Natural killer cell treated with Interleukin-12 subunit alpha and Interleukin-12 subunit beta and Interleukin-15 and Interleukin-18, amount 100 ng/mL, for 72 hours (primary cell): ENCODE results near the gene PTPN3. TPM values are rescaled to one million over a fixed set of nuclear protein-coding genes. Genes with fewer than 3 reads are reported as not detected.
"Not testable (repeated sequence)": the region's sequence is repeated elsewhere in the genome, so short reads cannot be mapped to it uniquely, and the experiment has no call there.

Experiments used
- ATAC-seq, 2 donors: fragments of 150-1000 bp; cut with Tn5 transposase in 1 of 2; sonication (Bioruptor Pico), chemical (Tn5 transposase) in 1 of 2; 2 replicates each; pipeline ENCODE4 v1.10.0; 2021
- DNase-seq: peaks from one replicate; pipeline ENCODE4 v3.0.0; 2022; ENCODE audit warnings: low spot score
- H3K27ac Mint-ChIP-seq, 2 donors: 1 replicate in 1 of 2; 2 replicates in 1 of 2; pipeline ENCODE4 v1.8.0; 2022; ENCODE audit warnings: mixed read lengths in 2 of 2, mild to moderate bottlenecking in 1 of 2, moderate library complexity in 1 of 2
- H3K27me3 Mint-ChIP-seq, 2 donors: 1 replicate in 1 of 2; 2 replicates in 1 of 2; pipeline ENCODE4 v1.8.0; 2022; ENCODE audit warnings: mixed read lengths in 2 of 2
- H3K36me3 Mint-ChIP-seq: one replicate; pipeline ENCODE4 v1.8.0; 2022; ENCODE audit warnings: mixed read lengths
- H3K4me1 Mint-ChIP-seq, 2 donors: 1 replicate in 1 of 2; 2 replicates in 1 of 2; pipeline ENCODE4 v1.8.0; 2022; ENCODE audit warnings: low read depth in 2 of 2, mixed read lengths in 2 of 2, mild to moderate bottlenecking in 1 of 2
- H3K4me3 Mint-ChIP-seq: one replicate; pipeline ENCODE4 v1.8.0; 2022; ENCODE audit warnings: mixed read lengths
- H3K9me3 Mint-ChIP-seq: 2 replicates; pipeline ENCODE4 v1.8.0; 2022; ENCODE audit warnings: mixed read lengths
- total RNA-seq, 2 donors: library from RNA; stranded (reverse); gene quantifications; one replicate each; pipeline ENCODE4 v1.2.3, GENCODE V29; 2022

The PTPN3 gene
- under 1 TPM; 0.12 to 0.81 TPM for total RNA-seq

- peaks cover 33 to 49% of the 10 kb centered on the region in 2 donors for H3K27me3 Mint-ChIP-seq
- no peak for ATAC-seq
These were observed at the start of gene PTPN3 for GRCh38 chr9:109498195-109499092. Gene PTPN3, minus strand, starts transcription at chr9:109498307. Its CDS starts 34,873 bp downstream, at chr9:109463434.

DNA sequence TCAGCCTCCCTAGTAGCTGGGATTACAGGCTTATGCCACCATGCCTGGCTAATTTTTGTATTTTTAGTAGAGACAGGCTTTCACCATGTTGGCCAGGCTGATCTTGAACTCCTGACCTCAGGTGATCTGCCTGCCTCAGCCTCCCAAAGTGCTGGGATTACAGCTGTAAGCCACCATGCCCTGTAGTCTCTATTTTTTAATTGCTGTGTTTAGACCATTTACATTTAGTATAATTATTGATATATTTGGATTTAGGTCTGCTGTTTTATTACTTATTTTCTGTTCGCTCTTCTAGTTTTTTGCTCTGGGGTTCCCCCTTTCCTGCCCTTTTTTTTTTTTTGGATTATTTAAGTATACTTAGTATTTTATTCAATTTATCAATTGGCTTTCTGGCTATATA, 46.8 kb upstream of the PTPN3 start:
- H3K4me1 Mint-ChIP-seq, H3K27me3 Mint-ChIP-seq, H3K4me3 Mint-ChIP-seq, H3K27ac Mint-ChIP-seq, H3K36me3 Mint-ChIP-seq, H3K9me3 Mint-ChIP-seq, ATAC-seq, DNase-seq: not testable (repeated sequence)

More at GRCh38 chr9:109498195-109499092, at the start of gene PTPN3:
- H3K9me3 Mint-ChIP-seq = no peaks in the 10 kb centered on the region
- peaks cover 8% of the 10 kb centered on the region for H3K36me3 Mint-ChIP-seq
- no peak for DNase-seq
- H3K4me1 Mint-ChIP-seq = peaks cover 0 to 6% of the 10 kb centered on the region in 2 donors
- no peak within 1 kb of the TSS for H3K4me3 Mint-ChIP-seq
- no peak within 1 kb of the TSS for H3K27ac Mint-ChIP-seq

DNA sequence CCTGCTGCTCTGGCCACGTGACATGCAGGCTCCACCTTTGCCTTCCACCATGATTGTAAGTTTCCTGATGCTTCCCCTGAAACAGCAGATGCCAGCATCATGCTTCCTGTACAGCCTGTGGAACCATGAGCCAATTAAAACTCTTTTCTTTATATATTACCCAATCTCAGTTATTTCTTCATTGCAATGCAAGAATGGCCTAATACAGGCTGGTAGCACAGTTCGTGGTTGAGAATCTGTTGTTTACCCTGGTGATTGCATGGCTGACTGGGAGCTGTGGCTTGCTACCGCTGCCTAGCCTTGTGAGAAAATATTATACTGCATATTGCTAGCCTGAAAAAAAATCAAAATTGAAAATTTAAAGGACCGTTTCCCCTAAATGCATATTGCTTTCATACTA, 44.8 kb upstream of the PTPN3 start:
- Mint-ChIP-seq H3K36me3 (peaks cover 6% of the 10 kb centered on the region), H3K27ac (no peak overlapping the region), H3K4me1 (no peaks in the 10 kb centered on the region), H3K4me3 (no peak overlapping the region), H3K27me3 (peaks cover 3 to 9% of the 10 kb centered on the region in 2 donors), H3K9me3 (peaks cover 3% of the 10 kb centered on the region)
- ATAC-seq (no peak), DNase-seq (no peak)

GRCh38 chr9:109538346-109538745, 40.2 kb upstream of the PTPN3 start:
- H3K4me3 Mint-ChIP-seq = no peak overlapping the region
- no peak for DNase-seq
- H3K27ac Mint-ChIP-seq = no peak overlapping the region
- peaks cover 9 to 29% of the 10 kb centered on the region in 2 donors for H3K27me3 Mint-ChIP-seq
- no peak for ATAC-seq
- no peaks in the 10 kb centered on the region for H3K36me3 Mint-ChIP-seq
- no peaks in the 10 kb centered on the region for H3K4me1 Mint-ChIP-seq
- H3K9me3 Mint-ChIP-seq = no peaks in the 10 kb centered on the region

GRCh38 chr9:109537288-109537687, 39.2 kb upstream of the PTPN3 start:
- Mint-ChIP-seq H3K9me3 (no peaks in the 10 kb centered on the region), H3K27ac (no peak overlapping the region), H3K4me1 (no peaks in the 10 kb centered on the region), H3K36me3 (no peaks in the 10 kb centered on the region), H3K4me3 (no peak overlapping the region), H3K27me3 (peaks cover 9 to 29% of the 10 kb centered on the region in 2 donors)
- no peak for ATAC-seq
- no peak for DNase-seq

- Mint-ChIP-seq H3K27me3 (peaks cover 9 to 29% of the 10 kb centered on the region in 2 donors), H3K9me3 (no peaks in the 10 kb centered on the region), H3K36me3 (no peaks in the 10 kb centered on the region), H3K27ac (no peak overlapping the region), H3K4me3 (no peak overlapping the region), H3K4me1 (no peaks in the 10 kb centered on the region)
- ATAC-seq (no peak), DNase-seq (no peak)
These were observed 38.8 kb upstream of the PTPN3 start for GRCh38 chr9:109536859-109537258.

DNA sequence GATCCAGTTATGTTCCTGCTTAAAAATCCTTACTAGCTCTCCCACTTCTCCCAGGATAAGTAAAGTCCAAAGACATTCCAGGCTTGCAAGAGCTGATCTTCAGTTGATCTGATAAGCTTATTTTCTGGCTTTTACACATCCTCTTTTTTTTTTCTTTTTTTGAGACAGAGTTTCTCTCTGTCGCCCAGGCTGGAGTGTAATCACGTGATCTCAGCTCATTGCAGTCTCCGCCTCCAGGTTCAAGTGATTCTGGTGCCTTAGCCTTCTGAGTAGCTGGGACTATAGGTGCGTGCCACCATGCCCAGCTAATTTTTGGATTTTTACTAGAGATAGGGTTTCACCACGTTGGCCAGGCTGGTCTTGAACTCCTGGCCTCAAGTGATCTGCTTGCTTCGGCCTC, 37.3 kb upstream of the PTPN3 start:
- no peak for DNase-seq
- no peak overlapping the region for H3K27ac Mint-ChIP-seq
- no peaks in the 10 kb centered on the region for H3K9me3 Mint-ChIP-seq
- H3K4me1 Mint-ChIP-seq = no peaks in the 10 kb centered on the region
- no peaks in the 10 kb centered on the region for H3K36me3 Mint-ChIP-seq
- H3K27me3 Mint-ChIP-seq = peaks cover 9 to 31% of the 10 kb centered on the region in 2 donors
- H3K4me3 Mint-ChIP-seq = no peak overlapping the region
- no peak for ATAC-seq

- Mint-ChIP-seq H3K4me3 (no peak overlapping the region), H3K4me1 (no peaks in the 10 kb centered on the region), H3K36me3 (no peaks in the 10 kb centered on the region), H3K27ac (no peak overlapping the region), H3K27me3 (peaks cover 6 to 28% of the 10 kb centered on the region in 2 donors), H3K9me3 (peaks cover 3% of the 10 kb centered on the region)
- ATAC-seq (no peak), DNase-seq (no peak)
These were observed 36.0 kb upstream of the PTPN3 start for GRCh38 chr9:109534151-109534550.

- H3K27ac Mint-ChIP-seq, H3K4me1 Mint-ChIP-seq, ATAC-seq, H3K4me3 Mint-ChIP-seq, DNase-seq, H3K36me3 Mint-ChIP-seq, H3K9me3 Mint-ChIP-seq: not testable (repeated sequence)
- peaks cover 6 to 26% of the 10 kb centered on the region in 2 donors for H3K27me3 Mint-ChIP-seq
These were observed 34.5 kb upstream of the PTPN3 start for GRCh38 chr9:109532652-109533051.

DNA sequence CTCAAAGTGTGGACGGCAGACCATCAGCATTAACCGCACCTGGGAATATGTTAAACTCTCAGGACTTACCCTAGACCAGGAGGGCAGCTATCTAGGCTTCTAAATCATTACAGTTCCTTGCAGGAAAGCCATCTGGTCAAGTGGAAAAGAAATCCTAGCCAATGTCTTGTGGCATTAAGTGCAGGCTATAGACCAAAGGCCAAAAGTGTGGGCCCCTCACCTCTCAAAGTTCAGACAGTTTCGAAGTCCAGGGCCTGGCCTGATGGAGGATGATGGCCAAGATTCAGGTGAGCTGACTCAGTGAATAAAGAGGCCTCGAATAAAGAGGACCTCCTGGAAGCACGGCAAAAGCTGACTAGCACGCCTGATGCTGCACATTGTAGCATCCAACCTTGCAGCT, 24.0 kb upstream of the PTPN3 start:
- Mint-ChIP-seq H3K4me1 (no peaks in the 10 kb centered on the region), H3K27ac (no peak overlapping the region), H3K27me3 (peaks cover 0 to 10% of the 10 kb centered on the region in 2 donors), H3K4me3 (no peak overlapping the region), H3K9me3 (no peaks in the 10 kb centered on the region), H3K36me3 (no peaks in the 10 kb centered on the region)
- ATAC-seq (no peak), DNase-seq (no peak)

DNA sequence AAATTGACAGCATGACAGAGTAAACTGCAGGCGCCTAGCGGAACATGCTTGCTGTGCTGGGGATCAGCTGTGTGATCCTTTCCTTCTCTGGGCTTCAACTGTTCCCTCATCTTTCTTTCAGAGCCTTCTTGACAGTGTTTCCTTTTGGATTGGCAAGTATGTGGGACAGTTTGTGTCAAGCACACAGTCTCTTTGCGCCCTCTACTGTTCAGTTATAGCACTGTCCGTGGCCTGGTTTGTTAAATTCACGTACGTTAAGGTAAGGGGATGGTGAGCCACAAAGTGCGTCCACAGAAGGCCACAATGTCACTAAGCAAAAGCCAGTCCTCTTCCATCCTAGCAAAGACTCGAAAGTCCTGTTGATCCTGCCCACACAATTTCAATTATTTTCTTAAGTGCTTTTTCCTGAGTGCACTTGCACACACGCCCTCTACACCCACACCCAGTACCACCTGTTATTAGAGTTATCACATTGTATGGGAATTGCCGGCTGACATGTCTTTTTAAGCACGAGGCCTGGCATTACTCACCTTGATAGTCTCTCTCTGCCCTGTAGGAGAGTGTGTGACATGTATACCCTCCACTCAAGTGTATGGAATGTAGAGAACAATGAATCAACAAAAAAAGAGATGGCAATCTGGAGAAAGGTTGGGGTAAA, 22.5 kb upstream of the PTPN3 start:
- H3K36me3 Mint-ChIP-seq = no peaks in the 10 kb centered on the region
- H3K9me3 Mint-ChIP-seq = no peaks in the 10 kb centered on the region
- H3K27ac Mint-ChIP-seq = no peak overlapping the region
- DNase-seq (no peak), ATAC-seq (peak; percentile 29 to 49)
- no peak overlapping the region for H3K4me3 Mint-ChIP-seq
- peaks cover 11 to 14% of the 10 kb centered on the region in 2 donors for H3K27me3 Mint-ChIP-seq
- H3K4me1 Mint-ChIP-seq = no peaks in the 10 kb centered on the region

DNA sequence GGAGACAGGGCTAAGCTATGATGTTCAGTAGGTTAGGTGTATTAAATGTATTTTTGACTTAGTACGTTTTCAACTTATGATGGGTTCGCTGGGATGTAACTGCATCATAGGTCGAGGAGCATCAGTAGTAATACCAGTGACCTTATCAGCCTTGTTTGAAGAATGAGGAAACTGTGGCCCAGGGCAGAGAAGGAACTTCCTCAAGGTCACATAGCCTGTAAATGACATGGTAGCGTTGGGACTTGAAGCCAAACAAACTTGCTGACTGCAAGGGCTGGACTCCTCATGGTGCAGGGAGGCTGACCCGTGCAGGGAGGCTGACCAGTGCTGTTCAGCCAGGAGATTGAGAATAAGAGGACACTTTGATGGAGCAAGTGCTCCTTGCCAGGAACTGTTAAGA, 21.3 kb upstream of the PTPN3 start:
- Mint-ChIP-seq H3K4me3 (no peak overlapping the region), H3K36me3 (no peaks in the 10 kb centered on the region), H3K27me3 (peaks cover 11 to 14% of the 10 kb centered on the region in 2 donors), H3K27ac (no peak overlapping the region), H3K4me1 (no peaks in the 10 kb centered on the region), H3K9me3 (no peaks in the 10 kb centered on the region)
- DNase-seq (no peak), ATAC-seq (no peak)

GRCh38 chr9:109518621-109519335, 20.7 kb upstream of the PTPN3 start:
- Mint-ChIP-seq H3K9me3 (no peaks in the 10 kb centered on the region), H3K27me3 (peaks cover 11 to 18% of the 10 kb centered on the region in 2 donors), H3K4me1 (no peaks in the 10 kb centered on the region), H3K36me3 (no peaks in the 10 kb centered on the region), H3K4me3 (no peak overlapping the region), H3K27ac (no peak overlapping the region)
- ATAC-seq (no peak), DNase-seq (no peak)
